Lower leg skin (tissue), 4 donors: ENCODE data around the gene PPP2R5A. TPM values are rescaled to one million over a fixed set of nuclear protein-coding genes. Genes with fewer than 3 reads are reported as not detected.
"Not testable (repeated sequence)": the region's sequence is repeated elsewhere in the genome, so short reads cannot be mapped to it uniquely, and the experiment has no call there.

Experiments
- DNase-seq, 2 donors: peaks; one replicate each; pipeline ENCODE4 v3.0.0-alpha.2; 2019; ENCODE audit warnings: low spot score in 2 of 2
- H3K4me3 ChIP-seq: fragments of 200-600 bp; sonication (generic); 2 replicates; pipeline ENCODE4 v1.5.1; 2017; ENCODE audit warnings: mild to moderate bottlenecking, low read depth; ENCODE audit not compliant: poor library complexity, severe bottlenecking
- POLR2A ChIP-seq, 2 donors: fragments of 450-650 bp; IDR thresholded peaks; one replicate each; pipeline ENCODE4 v1.6.1; 2016 to 2017; ENCODE audit warnings: antibody characterized with exemption in 2 of 2, mild to moderate bottlenecking in 1 of 2, moderate library complexity in 1 of 2
- whole genome bisulfite sequencing, 2 donors: methylation state at CpG; one replicate each; pipeline ENCODE4 v1.1.5; 2018; 5-methylcytosine and 5-hydroxymethylcytosine counted together
- intact Hi-C: fragments of 100-400 bp; cut with DNase I; formaldehyde crosslinking; loops from one replicate; pipeline ENCODE4 v1.15.0; 2023; ENCODE audit warnings: low total_unique reads
- total RNA-seq, 4 donors: library from RNA; depleted of rRNA; stranded (reverse); fragments of >200 nt; gene quantifications; one replicate each; pipeline ENCODE4 v1.1.0, GENCODE V29; 2016
- TF ChIP-seq, protein P1 (sequence below), 3 donors: fragments of 450-650 bp; IDR thresholded peaks; one replicate each; pipeline ENCODE4 v1.5.1; 2016; ENCODE audit warnings: antibody characterized with exemption in 3 of 3, mild to moderate bottlenecking in 3 of 3, moderate library complexity in 2 of 3

The PPP2R5A gene
- total RNA-seq, 4 donors from 2014 or later = 34.9 to 57.6 (median 53.2) TPM

GRCh38 chr1:212317916-212318315, 32.7 kb downstream of the PPP2R5A start:
- intact Hi-C loops = no loop called here
- WGBS, 2 donors = 96 to 97% methylated on average over 2 of the region's 2 CpGs
- no peak for DNase-seq
- no peak overlapping the region for H3K4me3 ChIP-seq
- TF ChIP-seq, protein P1, sequence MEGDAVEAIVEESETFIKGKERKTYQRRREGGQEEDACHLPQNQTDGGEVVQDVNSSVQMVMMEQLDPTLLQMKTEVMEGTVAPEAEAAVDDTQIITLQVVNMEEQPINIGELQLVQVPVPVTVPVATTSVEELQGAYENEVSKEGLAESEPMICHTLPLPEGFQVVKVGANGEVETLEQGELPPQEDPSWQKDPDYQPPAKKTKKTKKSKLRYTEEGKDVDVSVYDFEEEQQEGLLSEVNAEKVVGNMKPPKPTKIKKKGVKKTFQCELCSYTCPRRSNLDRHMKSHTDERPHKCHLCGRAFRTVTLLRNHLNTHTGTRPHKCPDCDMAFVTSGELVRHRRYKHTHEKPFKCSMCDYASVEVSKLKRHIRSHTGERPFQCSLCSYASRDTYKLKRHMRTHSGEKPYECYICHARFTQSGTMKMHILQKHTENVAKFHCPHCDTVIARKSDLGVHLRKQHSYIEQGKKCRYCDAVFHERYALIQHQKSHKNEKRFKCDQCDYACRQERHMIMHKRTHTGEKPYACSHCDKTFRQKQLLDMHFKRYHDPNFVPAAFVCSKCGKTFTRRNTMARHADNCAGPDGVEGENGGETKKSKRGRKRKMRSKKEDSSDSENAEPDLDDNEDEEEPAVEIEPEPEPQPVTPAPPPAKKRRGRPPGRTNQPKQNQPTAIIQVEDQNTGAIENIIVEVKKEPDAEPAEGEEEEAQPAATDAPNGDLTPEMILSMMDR (IDR thresholded peaks at IDR 0.05) = no peak
- no peak for TF ChIP-seq POLR2A (IDR thresholded peaks at IDR 0.05)

DNA sequence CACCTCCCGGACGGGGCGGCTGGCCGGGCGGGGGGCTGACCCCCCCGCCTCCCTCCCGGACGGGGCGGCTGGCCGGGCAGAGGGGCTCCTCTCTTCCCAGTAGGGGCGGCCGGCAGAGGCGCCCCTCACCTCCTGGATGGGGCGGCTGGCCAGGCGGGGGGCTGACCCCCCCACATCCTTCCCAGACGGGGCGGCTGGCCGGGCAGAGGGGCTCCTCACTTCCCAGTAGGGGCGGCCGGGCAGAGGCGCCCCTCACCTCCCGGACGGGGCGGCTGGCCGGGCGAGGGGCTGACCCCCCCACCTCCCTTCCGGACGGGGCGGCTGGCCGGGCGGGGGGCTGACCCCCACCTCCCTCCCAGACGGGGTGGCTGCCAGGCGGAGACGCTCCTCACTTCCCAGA, 35.8 kb downstream of the PPP2R5A start:
- intact Hi-C loops, DNase-seq, H3K4me3 ChIP-seq: not testable (repeated sequence)
- 60 to 93% methylated on average over 1 to 3 of the region's 34 CpGs for whole genome bisulfite sequencing, 2 donors

GRCh38 chr1:212323066-212323465, 37.9 kb downstream of the PPP2R5A start:
- no peak for DNase-seq
- H3K4me3 ChIP-seq = no peak overlapping the region
- WGBS, 2 donors = 74 to 88% methylated on average over 3 of the region's 3 CpGs
- no peak for TF ChIP-seq POLR2A (IDR thresholded peaks at IDR 0.05)
- TF ChIP-seq, protein P1 (IDR thresholded peaks at IDR 0.05) = no peak
- intact Hi-C loops = no loop called here

GRCh38 chr1:212326541-212326940, 41.3 kb downstream of the PPP2R5A start:
- TF ChIP-seq, protein P1 (IDR thresholded peaks at IDR 0.05) = no peak
- TF ChIP-seq POLR2A (IDR thresholded peaks at IDR 0.05) = no peak
- 85 to 98% methylated on average over 3 of the region's 3 CpGs for WGBS, 2 donors
- DNase-seq = no peak
- H3K4me3 ChIP-seq = no peak overlapping the region
- intact Hi-C loops = no loop called here

DNA sequence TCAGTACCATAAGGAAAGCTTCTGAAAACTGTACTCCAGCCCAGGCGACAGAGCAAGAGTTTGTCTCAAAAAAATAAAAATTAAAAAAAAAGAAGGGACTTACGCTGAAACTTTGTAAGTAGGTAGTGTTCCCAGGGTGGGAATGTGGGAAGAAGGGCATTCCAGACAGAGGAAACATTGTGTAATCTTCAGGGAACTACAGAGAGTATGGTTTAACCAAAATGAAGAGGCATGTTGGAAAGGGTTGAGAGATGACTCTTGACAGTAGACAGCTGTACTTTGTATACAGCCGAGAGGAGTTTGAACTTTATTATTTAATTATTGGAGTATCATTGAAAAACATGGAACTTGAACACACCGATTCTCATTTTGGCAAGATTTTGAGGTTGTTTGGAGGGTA, 43.0 kb downstream of the PPP2R5A start:
- no peak for DNase-seq
- 86 to 89% methylated on average over 4 of the region's 4 CpGs for WGBS, 2 donors
- H3K4me3 ChIP-seq = no peak overlapping the region
- TF ChIP-seq, protein P1 (IDR thresholded peaks at IDR 0.05) = no peak
- TF ChIP-seq POLR2A (IDR thresholded peaks at IDR 0.05) = no peak
- intact Hi-C loops = no loop called here

DNA sequence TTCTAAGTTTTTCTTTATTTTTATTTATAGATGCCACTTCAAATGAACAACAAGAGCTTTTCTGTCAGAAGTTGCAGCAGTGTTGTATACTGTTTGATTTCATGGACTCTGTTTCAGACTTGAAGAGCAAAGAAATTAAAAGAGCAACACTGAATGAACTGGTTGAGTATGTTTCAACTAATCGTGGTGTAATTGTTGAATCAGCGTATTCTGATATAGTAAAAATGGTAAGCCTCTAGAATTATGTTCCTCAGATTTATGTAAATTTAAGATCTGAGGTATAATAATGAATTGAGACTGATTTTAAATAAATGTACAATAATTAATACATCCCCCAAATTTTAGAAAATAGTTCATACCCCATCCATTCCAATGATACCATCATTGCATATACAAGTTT, 43.9 kb downstream of the PPP2R5A start:
- H3K4me3 ChIP-seq = no peak overlapping the region
- 82 to 87% methylated on average over 2 of the region's 2 CpGs for WGBS, 2 donors
- no peak for DNase-seq
- TF ChIP-seq, protein P1 (IDR thresholded peaks at IDR 0.05) = no peak
- no peak for TF ChIP-seq POLR2A (IDR thresholded peaks at IDR 0.05)
- intact Hi-C loops = no loop called here
